Measurements from ENCODE around the gene OTOGL.

The OTOGL gene

DNA sequence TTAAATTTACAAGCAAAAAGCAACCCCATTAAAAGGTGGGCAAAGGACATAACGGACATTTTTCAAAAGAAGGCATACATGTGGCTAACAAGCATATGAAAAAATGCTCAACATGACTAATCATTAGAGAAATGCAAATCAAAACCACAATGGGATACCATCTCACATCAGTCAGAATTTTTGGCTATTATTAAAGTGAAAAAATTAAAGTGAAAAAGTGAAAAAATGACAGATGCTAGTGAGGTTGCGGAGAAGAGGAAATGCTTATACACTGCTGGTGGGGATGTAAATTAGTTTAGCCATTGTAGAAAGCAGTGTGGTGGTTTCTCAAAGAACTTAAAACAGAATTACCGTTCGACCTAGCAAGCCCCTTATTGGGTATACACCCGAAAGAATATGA lies 7.9 kb downstream of the OTOGL start:
- Histone ChIP-seq H3K27me3 (ENCODE audit: control insufficient read depth, low read length) (no peaks in the 10 kb centered on the region), H3K9me2 (replicated peaks; ENCODE audit: control insufficient read depth, low read length) (no peaks in the 10 kb centered on the region), H3K36me3 (ENCODE audit: control insufficient read depth, low read length) (no peaks in the 10 kb centered on the region), H4K20me1 (ENCODE audit: control insufficient read depth, insufficient read depth, low read depth, low read length) (no peaks in the 10 kb centered on the region), H3K4me3 (ENCODE audit: low read length) (no peak overlapping the region), H3K4me1 (ENCODE audit: control insufficient read depth, low read length) (no peaks in the 10 kb centered on the region), H3K9me3 (ENCODE audit: control insufficient read depth, insufficient read depth, low read length) (no peaks in the 10 kb centered on the region), H3K79me2 (ENCODE audit: control insufficient read depth, low read length) (no peaks in the 10 kb centered on the region), H3K27ac (ENCODE audit: low read depth, low read length) (no peak overlapping the region), H3F3A (ENCODE audit: control insufficient read depth, insufficient read depth) (no peaks in the 10 kb centered on the region), H3K4me2 (ENCODE audit: low read length) (no peak overlapping the region)
- TF ChIP-seq EZH2phosphoT487 (IDR thresholded peaks at IDR 0.05; ENCODE audit: borderline replicate concordance, low read length): no peak
- TF ChIP-seq, protein P1, sequence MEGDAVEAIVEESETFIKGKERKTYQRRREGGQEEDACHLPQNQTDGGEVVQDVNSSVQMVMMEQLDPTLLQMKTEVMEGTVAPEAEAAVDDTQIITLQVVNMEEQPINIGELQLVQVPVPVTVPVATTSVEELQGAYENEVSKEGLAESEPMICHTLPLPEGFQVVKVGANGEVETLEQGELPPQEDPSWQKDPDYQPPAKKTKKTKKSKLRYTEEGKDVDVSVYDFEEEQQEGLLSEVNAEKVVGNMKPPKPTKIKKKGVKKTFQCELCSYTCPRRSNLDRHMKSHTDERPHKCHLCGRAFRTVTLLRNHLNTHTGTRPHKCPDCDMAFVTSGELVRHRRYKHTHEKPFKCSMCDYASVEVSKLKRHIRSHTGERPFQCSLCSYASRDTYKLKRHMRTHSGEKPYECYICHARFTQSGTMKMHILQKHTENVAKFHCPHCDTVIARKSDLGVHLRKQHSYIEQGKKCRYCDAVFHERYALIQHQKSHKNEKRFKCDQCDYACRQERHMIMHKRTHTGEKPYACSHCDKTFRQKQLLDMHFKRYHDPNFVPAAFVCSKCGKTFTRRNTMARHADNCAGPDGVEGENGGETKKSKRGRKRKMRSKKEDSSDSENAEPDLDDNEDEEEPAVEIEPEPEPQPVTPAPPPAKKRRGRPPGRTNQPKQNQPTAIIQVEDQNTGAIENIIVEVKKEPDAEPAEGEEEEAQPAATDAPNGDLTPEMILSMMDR (IDR thresholded peaks at IDR 0.05; ENCODE audit: low read depth, low read length, poor library complexity, severe bottlenecking): no peak

DNA sequence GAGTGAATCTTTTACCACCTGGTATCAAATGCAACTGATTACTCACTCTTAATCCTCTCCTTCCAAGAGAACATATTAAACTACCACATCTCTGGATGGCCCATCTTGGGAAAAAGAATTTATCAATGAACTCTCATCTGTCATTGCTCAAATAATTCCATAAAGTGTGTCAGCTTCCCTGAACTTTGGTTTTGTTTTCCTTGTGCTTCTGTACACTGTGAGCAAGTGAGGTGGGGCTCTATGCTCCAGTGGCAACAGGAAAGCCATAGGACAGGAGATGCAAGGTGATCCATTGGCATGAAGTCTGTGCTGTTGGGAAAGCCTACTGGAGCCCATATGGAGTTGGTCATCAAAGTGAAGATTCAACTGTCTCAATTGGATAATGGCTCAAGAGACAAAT lies 17.4 kb downstream of the OTOGL start:
- no peaks in the 10 kb centered on the region for H3K9me2 ChIP-seq (replicated peaks; ENCODE audit: control insufficient read depth, low read length)
- H3K4me3 ChIP-seq (ENCODE audit: low read length): no peak overlapping the region
- H3K36me3 ChIP-seq (ENCODE audit: control insufficient read depth, low read length): no peaks in the 10 kb centered on the region
- no peaks in the 10 kb centered on the region for H3F3A ChIP-seq (ENCODE audit: control insufficient read depth, insufficient read depth)
- H3K4me1 ChIP-seq (ENCODE audit: control insufficient read depth, low read length): no peaks in the 10 kb centered on the region
- H4K20me1 ChIP-seq (ENCODE audit: control insufficient read depth, insufficient read depth, low read depth, low read length): no peaks in the 10 kb centered on the region
- TF ChIP-seq, protein P1 (IDR thresholded peaks at IDR 0.05; ENCODE audit: low read depth, low read length, poor library complexity, severe bottlenecking): no peak
- TF ChIP-seq EZH2phosphoT487 (IDR thresholded peaks at IDR 0.05; ENCODE audit: borderline replicate concordance, low read length): no peak
- H3K4me2 ChIP-seq (ENCODE audit: low read length): no peak overlapping the region
- no peaks in the 10 kb centered on the region for H3K79me2 ChIP-seq (ENCODE audit: control insufficient read depth, low read length)
- H3K27me3 ChIP-seq (ENCODE audit: control insufficient read depth, low read length): no peaks in the 10 kb centered on the region
- no peak overlapping the region for H3K27ac ChIP-seq (ENCODE audit: low read depth, low read length)
- H3K9me3 ChIP-seq (ENCODE audit: control insufficient read depth, insufficient read depth, low read length): no peaks in the 10 kb centered on the region

DNA sequence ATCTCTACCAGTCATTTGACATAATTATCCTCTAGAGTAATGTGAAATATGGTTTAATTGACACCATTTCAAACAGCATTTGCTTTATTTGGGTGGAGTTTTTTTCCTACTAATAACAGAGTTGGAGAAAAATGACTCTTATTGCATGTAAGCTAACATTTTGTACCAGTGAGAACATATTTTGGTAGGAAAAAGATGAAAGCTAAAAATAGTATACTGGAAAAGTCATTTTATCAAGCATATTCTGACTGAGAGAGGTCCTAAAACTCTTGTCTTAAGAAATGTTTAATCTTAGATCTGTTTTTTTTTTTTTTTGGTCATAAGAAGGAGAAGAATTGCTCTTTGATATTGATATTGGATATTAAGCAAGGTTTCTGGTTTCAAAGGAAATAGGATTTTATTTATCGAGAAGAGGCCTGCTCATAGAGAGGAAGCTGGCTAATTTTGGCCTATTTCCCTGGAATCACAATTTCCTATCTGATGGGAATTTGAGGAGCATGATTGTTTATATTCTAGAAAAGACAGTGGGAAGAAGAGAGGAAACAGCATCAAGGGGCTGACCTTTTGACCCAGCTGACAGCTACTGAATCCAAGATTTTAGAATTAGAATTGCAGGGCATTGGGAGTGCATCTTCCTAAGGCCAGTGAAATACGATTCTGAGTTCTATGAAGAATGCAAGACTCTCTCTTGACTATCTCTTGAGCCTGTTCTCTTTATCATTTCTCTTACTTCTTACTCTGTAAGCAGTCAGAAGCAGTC lies 19.4 kb downstream of the OTOGL start:
- Histone ChIP-seq H3K4me3 (ENCODE audit: low read length) (no peak overlapping the region), H3K79me2 (ENCODE audit: control insufficient read depth, low read length) (no peaks in the 10 kb centered on the region), H3K4me1 (ENCODE audit: control insufficient read depth, low read length) (no peaks in the 10 kb centered on the region), H3F3A (ENCODE audit: control insufficient read depth, insufficient read depth) (no peaks in the 10 kb centered on the region), H3K9me3 (ENCODE audit: control insufficient read depth, insufficient read depth, low read length) (no peaks in the 10 kb centered on the region), H3K4me2 (ENCODE audit: low read length) (no peak overlapping the region), H3K36me3 (ENCODE audit: control insufficient read depth, low read length) (no peaks in the 10 kb centered on the region), H3K27me3 (ENCODE audit: control insufficient read depth, low read length) (no peaks in the 10 kb centered on the region), H3K9me2 (replicated peaks; ENCODE audit: control insufficient read depth, low read length) (no peaks in the 10 kb centered on the region), H4K20me1 (ENCODE audit: control insufficient read depth, insufficient read depth, low read depth, low read length) (no peaks in the 10 kb centered on the region), H3K27ac (ENCODE audit: low read depth, low read length) (no peak overlapping the region)
- TF ChIP-seq EZH2phosphoT487 (IDR thresholded peaks at IDR 0.05; ENCODE audit: borderline replicate concordance, low read length): no peak
- TF ChIP-seq, protein P1 (IDR thresholded peaks at IDR 0.05; ENCODE audit: low read depth, low read length, poor library complexity, severe bottlenecking): no peak
